GM21619 (cell line): ENCODE results near the gene BCAR3.

Source experiments
- ATAC-seq: cut with Tn5 transposase; IDR thresholded peaks from one replicate; pipeline ENCODE4 v1.9.1; 2021; ENCODE audit not compliant: unreplicated experiment

Gene BCAR3

GRCh38 chr1:93581917-93582850 lies 99.5 kb downstream of the BCAR3 start:
- no peak for ATAC-seq

GRCh38 chr1:93579891-93580290 lies 101.7 kb downstream of the BCAR3 start:
- no peak for ATAC-seq

- no peak for ATAC-seq
These were observed 102.5 kb downstream of the BCAR3 start for GRCh38 chr1:93578911-93579825.

DNA sequence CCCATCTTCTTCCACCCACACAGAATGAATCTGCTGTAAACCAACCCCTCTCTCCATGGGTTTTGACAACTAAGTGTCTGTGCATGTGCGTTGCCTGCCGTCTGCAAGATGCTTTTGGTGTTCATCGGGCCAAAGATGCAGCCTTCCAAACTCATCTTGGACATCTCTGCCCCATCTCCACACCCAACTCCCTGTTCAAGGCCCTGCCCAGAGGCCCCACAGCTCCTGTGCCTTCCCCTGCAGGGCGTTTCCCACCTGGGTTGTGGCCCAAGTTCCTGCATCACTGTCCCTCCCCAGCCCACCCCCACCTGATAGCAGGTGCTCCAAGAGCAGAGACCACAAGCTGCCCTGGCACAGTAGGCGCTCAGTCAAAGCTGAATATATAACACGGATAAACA lies 103.2 kb downstream of the BCAR3 start:
- no peak for ATAC-seq

DNA sequence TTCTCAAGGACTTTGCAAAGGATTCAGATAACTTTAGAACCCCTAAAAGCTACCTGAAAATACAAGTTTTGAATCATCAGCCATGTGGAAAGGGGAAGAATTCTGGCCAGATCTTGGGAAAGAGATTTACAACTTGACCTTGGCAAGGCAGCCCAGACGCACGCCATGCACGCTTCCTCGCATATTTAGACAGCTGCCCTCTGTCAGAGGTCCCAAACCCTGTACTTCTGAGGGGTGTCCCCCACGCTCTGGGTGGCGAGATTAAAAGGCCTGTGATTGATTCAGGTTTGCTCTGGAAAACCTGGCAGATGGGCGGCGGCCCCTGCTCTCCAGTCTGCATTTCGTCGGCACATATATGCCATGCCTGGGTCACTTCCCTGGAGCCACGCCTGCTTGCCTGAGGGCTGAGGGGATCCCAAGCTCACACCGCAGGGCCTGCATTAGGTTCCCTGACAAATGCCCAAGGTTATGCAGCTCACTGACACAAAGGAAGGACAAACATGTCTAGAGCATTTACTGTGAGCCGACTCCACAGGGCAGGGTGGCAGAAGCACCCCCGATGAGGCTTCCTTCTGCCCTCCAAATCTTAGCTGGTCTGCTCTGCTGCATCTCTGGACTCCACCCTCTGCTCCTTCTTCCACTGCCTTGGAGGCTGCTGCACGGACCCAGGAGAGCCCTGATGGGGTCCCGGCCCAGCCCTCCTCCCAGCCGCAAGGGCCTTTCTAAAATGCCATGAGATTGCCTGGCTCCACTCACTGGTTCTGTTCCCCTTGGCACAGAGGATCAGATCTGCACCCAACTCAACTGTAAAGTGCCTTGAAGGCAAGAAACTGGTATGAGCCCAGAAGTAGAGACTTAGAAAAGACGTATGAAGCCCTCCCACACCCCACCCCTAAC lies 103.9 kb downstream of the BCAR3 start:
- no peak for ATAC-seq

DNA sequence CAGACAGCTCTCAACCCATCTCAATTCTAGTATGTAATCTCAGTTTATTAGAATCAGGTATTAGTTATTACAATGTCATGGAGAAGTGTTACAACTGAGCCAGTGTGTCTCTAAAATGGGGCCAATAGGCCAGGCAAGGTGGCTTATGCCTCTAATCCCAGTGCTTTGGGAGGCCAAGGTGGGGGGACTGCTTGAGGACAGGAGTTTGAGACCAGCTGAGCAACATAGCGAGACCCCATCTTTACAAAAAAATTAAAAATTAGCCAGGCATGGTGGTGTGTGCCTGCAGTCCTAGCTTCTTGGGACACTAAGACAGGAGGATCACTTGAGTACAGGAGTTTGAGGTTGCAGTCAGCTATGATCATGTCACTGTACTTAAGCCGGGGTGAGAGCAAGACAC lies 104.9 kb downstream of the BCAR3 start:
- no peak for ATAC-seq

- no peak for ATAC-seq
These were observed 105.3 kb downstream of the BCAR3 start for GRCh38 chr1:93576346-93576745.

GRCh38 chr1:93575621-93576284 lies 105.9 kb downstream of the BCAR3 start:
- ATAC-seq, result no peak

GRCh38 chr1:93574991-93575390 lies 106.6 kb downstream of the BCAR3 start:
- no peak for ATAC-seq

- ATAC-seq, result no peak
These were observed 107.1 kb downstream of the BCAR3 start for GRCh38 chr1:93574511-93574910.

DNA sequence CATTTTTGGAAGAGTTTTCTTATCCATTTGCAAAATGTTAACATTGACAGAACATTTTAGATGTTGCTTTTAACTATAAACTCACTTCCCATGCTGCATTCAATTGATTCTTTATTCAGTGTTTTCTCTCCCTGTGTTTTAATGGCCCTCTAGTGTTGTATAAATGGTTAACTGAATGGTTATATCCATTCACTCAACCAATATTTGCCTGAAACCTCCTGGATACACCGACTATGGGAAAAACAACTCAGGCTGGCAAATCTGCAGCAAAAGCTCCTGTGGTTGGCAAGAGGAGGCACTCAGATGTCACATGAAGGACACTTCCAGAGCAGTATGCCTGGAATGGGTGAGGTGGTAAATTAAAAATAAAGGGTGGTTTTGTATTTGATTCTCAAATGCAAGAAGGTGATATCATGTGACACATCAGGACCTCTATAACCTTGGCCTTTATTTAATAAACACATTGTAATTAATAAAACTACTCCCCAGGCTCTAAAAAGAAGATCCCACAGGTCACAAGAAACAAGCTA lies 107.6 kb downstream of the BCAR3 start:
- ATAC-seq, result no peak

- no peak for ATAC-seq
These were observed 109.9 kb downstream of the BCAR3 start for GRCh38 chr1:93571623-93572310.

GRCh38 chr1:93569489-93569888 lies 112.1 kb downstream of the BCAR3 start:
- no peak for ATAC-seq

GRCh38 chr1:93567255-93567918 lies 114.2 kb downstream of the BCAR3 start:
- no peak for ATAC-seq

DNA sequence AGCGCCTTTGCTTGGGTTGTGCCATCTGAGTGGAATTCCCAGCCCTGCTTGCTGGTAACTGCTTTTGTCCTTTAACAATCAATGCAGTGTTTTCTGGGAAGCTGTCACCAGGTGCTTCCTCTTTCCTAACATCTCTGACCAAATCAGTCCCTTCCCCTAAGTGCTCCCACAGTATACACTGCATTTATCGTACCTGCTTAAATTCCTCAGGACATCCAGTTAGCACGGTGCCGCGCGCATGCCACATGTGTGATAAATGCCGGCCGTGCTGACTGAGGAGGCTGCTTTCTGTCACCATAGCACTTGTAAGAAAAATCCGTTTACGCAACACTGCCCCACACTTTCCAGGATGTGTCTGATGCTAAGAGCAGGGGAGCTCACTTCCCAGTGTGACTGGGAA lies 115.4 kb downstream of the BCAR3 start:
- no peak for ATAC-seq

- no peak for ATAC-seq
These were observed 116.0 kb downstream of the BCAR3 start for GRCh38 chr1:93565496-93566206.

DNA sequence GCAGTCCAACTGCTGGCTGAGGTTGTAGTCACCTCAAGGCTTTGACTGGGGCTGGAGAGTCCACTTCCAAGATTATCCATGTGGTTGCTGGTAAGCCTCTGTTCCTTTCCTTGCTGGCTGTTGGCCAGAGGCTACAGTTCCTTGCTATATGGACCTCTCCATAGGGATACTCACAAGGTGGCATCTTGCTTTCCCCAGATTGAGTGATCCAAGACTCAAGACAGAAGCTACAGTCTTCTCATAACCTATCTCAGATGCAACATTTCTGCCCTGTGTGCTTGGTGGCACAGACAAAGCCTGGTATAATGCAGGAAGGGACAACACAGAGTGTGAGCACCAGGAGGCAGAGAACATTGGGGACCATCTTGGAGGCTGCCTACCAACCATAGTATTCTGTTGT lies 121.9 kb downstream of the BCAR3 start:
- ATAC-seq, result no peak

DNA sequence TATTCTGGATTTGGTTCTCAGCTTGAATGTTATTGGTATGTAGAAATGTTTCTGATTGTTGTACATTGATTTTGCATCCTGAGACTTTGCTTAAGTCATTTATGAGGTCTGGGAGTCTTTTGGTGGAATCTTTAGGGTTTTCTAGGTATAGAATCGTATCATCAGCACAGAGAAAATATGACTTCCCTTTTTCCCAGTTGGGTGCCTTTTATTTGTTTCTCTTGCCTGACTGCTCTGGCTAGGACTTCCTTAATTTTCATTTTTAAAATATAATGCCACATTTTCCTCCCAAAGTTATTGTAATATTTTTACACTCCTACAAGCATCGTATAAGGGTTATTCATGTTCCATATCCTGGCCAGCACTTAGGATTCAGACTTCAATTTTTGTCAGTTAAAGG lies 122.6 kb downstream of the BCAR3 start:
- no peak for ATAC-seq
